Measurements from ENCODE around the gene DMAP1. TPM values are rescaled to one million over a fixed set of nuclear protein-coding genes. Genes with fewer than 3 reads are reported as not detected.

Gene DMAP1
- total RNA-seq, 1 donor from 2014 or later: 28.8 TPM

- intact Hi-C loops (cut with micrococcal nuclease): no loop called here
- DNase-seq (no peak), ATAC-seq (no peak)
Observed at GRCh38 chr1:44268054-44268453, 54.8 kb downstream of the DMAP1 start.

Other genes starting within 250 kb of the DMAP1 start
- 13.3 TPM for gene DPH2, start 243.5 kb upstream of the DMAP1 start, total RNA-seq
- 89.6 TPM for gene ATP6V0B, start 238.5 kb upstream of the DMAP1 start, total RNA-seq
- 35.6 TPM for gene B4GALT2, start 234.3 kb upstream of the DMAP1 start, total RNA-seq
- 1.0 TPM for gene CCDC24, start 221.9 kb upstream of the DMAP1 start, total RNA-seq
- 1.6 TPM for gene SLC6A9, start 182.0 kb upstream of the DMAP1 start, total RNA-seq
- gene KLF17, start 94.7 kb upstream of the DMAP1 start, total RNA-seq: not detected
- gene KLF18, start 71.8 kb upstream of the DMAP1 start, total RNA-seq: not detected
- gene ERI3, start 141.8 kb downstream of the DMAP1 start, total RNA-seq: 52.6 TPM
- 71.2 TPM for gene RNF220, start 191.8 kb downstream of the DMAP1 start, total RNA-seq

Measured in left ventricle myocardium superior (tissue), 1 donor.